HEK293 (cell line): Measurements from ENCODE around the gene AARSD1.

Source experiments
- FEZF1 ChIP-seq: fragments of 450-650 bp; formaldehyde crosslinking; IDR thresholded peaks from 2 replicates; pipeline ENCODE4 v1.5.1; 2016; ENCODE audit warnings: missing biosample characterization, missing genetic modification characterization
- HOXA7 ChIP-seq: sonication (generic); formaldehyde crosslinking; IDR thresholded peaks from 2 replicates; pipeline ENCODE4 v1.8.1; 2022; ENCODE audit warnings: missing genetic modification reagents, borderline replicate concordance
- MYNN ChIP-seq: fragments of 450-650 bp; formaldehyde crosslinking; IDR thresholded peaks from 2 replicates; pipeline ENCODE4 v1.5.1; 2016; ENCODE audit warnings: missing biosample characterization, missing genetic modification characterization, borderline replicate concordance
- ZNF155 ChIP-seq: fragments of 450-650 bp; formaldehyde crosslinking; IDR thresholded peaks from 2 replicates; pipeline ENCODE4 v1.5.1; 2016; ENCODE audit warnings: missing biosample characterization, missing genetic modification characterization
- ZNF221 ChIP-seq: fragments of 450-650 bp; formaldehyde crosslinking; IDR thresholded peaks from 2 replicates; pipeline ENCODE4 v1.5.1; 2017; ENCODE audit warnings: missing biosample characterization, missing genetic modification characterization, borderline replicate concordance
- ZNF23 ChIP-seq: fragments of 450-650 bp; formaldehyde crosslinking; IDR thresholded peaks from 2 replicates; pipeline ENCODE4 v1.5.1; 2016; ENCODE audit warnings: missing biosample characterization, missing genetic modification characterization, borderline replicate concordance
- ZNF302 ChIP-seq: fragments of 450-650 bp; formaldehyde crosslinking; IDR thresholded peaks from 2 replicates; pipeline ENCODE4 v1.5.1; 2016; ENCODE audit warnings: missing biosample characterization, missing genetic modification characterization, low read depth
- ZNF350 ChIP-seq: fragments of 450-650 bp; formaldehyde crosslinking; IDR thresholded peaks from 2 replicates; pipeline ENCODE4 v1.5.0; 2017; ENCODE audit warnings: missing biosample characterization, mild to moderate bottlenecking, missing genetic modification characterization
- ZNF391 ChIP-seq: fragments of 450-650 bp; formaldehyde crosslinking; IDR thresholded peaks from 2 replicates; pipeline ENCODE4 v1.5.1; 2016; ENCODE audit warnings: low read depth, missing biosample characterization, missing genetic modification characterization, borderline replicate concordance
- ZNF404 ChIP-seq: fragments of 450-650 bp; formaldehyde crosslinking; IDR thresholded peaks from 2 replicates; pipeline ENCODE4 v1.5.1; 2017; ENCODE audit warnings: missing biosample characterization, missing genetic modification characterization
- ZNF416 ChIP-seq: fragments of 450-650 bp; formaldehyde crosslinking; IDR thresholded peaks from 2 replicates; pipeline ENCODE4 v1.5.1; 2016; ENCODE audit warnings: missing biosample characterization, missing genetic modification characterization
- ZNF433 ChIP-seq: fragments of 450-650 bp; formaldehyde crosslinking; IDR thresholded peaks from 2 replicates; pipeline ENCODE4 v1.5.1; 2016; ENCODE audit warnings: missing biosample characterization, missing genetic modification characterization, low read depth
- ZNF473 ChIP-seq: fragments of 450-650 bp; formaldehyde crosslinking; IDR thresholded peaks from 2 replicates; pipeline ENCODE4 v1.5.1; 2017; ENCODE audit warnings: missing biosample characterization, missing genetic modification characterization
- ZNF514 ChIP-seq: fragments of 450-650 bp; formaldehyde crosslinking; IDR thresholded peaks from 2 replicates; pipeline ENCODE4 v1.5.1; 2016; ENCODE audit warnings: missing biosample characterization, missing genetic modification characterization
- ZNF621 ChIP-seq: fragments of 450-650 bp; formaldehyde crosslinking; IDR thresholded peaks from 2 replicates; pipeline ENCODE4 v1.5.1; 2017; ENCODE audit warnings: missing biosample characterization, missing genetic modification characterization
- ZNF768 ChIP-seq: fragments of 450-650 bp; formaldehyde crosslinking; IDR thresholded peaks from 2 replicates; pipeline ENCODE4 v1.5.1; 2018; ENCODE audit warnings: missing biosample characterization, mild to moderate bottlenecking, missing genetic modification characterization
- ZNF843 ChIP-seq: fragments of 450-650 bp; formaldehyde crosslinking; IDR thresholded peaks from 2 replicates; pipeline ENCODE4 v1.5.1; 2016; ENCODE audit warnings: missing biosample characterization, missing genetic modification characterization
- TF ChIP-seq, protein P1 (sequence below): fragments of 450-650 bp; formaldehyde crosslinking; IDR thresholded peaks from 2 replicates; pipeline ENCODE4 v1.5.1; 2017; ENCODE audit warnings: missing biosample characterization, missing genetic modification characterization
- TF ChIP-seq, protein P2 (sequence below): fragments of 450-650 bp; formaldehyde crosslinking; IDR thresholded peaks from 2 replicates; pipeline ENCODE4 v1.5.1; 2016; ENCODE audit warnings: missing biosample characterization, missing genetic modification characterization
- TF ChIP-seq, protein P3 (sequence below): fragments of 450-650 bp; formaldehyde crosslinking; IDR thresholded peaks from 2 replicates; pipeline ENCODE4 v1.5.1; 2016; ENCODE audit warnings: missing biosample characterization, missing genetic modification characterization
- TF ChIP-seq, protein P4 (sequence below): fragments of 450-650 bp; formaldehyde crosslinking; IDR thresholded peaks from 2 replicates; pipeline ENCODE4 v1.5.1; 2016; ENCODE audit warnings: missing biosample characterization, missing genetic modification characterization
- TF ChIP-seq, protein P5 (sequence below): fragments of 450-650 bp; formaldehyde crosslinking; IDR thresholded peaks from 2 replicates; pipeline ENCODE4 v1.5.1; 2016; ENCODE audit warnings: missing biosample characterization, missing genetic modification characterization
- TF ChIP-seq, protein P6 (sequence below): fragments of 450-650 bp; formaldehyde crosslinking; IDR thresholded peaks from 2 replicates; pipeline ENCODE4 v1.5.1; 2016; ENCODE audit warnings: missing biosample characterization, missing genetic modification characterization
- TF ChIP-seq, protein P7 (sequence below): fragments of 450-650 bp; formaldehyde crosslinking; IDR thresholded peaks from 2 replicates; pipeline ENCODE4 v1.5.1; 2016; ENCODE audit warnings: missing biosample characterization, missing genetic modification characterization
- TF ChIP-seq, protein P8 (sequence below): fragments of 450-650 bp; IDR thresholded peaks from 2 replicates; pipeline ENCODE4 v1.5.1; 2018; ENCODE audit warnings: missing biosample characterization, mild to moderate bottlenecking, missing genetic modification characterization

AARSD1 gene

DNA sequence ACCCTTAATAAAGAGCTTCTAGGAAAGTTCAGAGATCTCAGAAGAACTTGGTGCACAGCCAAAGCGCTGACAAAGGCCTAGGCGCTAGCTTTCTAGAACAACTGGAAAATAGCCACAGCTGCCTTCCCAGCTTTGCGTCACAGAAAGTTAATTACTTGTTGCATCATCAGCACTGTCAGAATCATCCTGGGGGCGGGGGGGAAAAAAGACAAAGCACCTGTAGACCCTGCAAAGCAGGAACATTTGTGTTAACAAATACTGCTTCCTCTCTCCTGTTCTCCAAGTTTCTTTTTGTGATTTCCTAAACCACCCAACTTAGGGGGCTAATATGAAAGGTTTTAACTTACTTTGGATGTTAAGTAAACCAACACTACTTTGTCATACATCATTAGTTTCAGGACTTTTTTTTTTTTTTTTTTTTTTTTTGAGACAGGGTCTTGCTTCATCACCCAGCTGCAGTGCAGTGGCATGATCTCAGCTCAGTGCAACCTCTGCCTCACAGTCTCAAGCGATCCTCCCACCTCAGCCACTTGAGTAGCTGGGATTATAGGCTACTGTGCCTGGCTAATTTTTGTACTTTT lies 4.8 kb upstream of the AARSD1 start (continued):
- TF ChIP-seq, protein P1, sequence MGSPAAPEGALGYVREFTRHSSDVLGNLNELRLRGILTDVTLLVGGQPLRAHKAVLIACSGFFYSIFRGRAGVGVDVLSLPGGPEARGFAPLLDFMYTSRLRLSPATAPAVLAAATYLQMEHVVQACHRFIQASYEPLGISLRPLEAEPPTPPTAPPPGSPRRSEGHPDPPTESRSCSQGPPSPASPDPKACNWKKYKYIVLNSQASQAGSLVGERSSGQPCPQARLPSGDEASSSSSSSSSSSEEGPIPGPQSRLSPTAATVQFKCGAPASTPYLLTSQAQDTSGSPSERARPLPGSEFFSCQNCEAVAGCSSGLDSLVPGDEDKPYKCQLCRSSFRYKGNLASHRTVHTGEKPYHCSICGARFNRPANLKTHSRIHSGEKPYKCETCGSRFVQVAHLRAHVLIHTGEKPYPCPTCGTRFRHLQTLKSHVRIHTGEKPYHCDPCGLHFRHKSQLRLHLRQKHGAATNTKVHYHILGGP (tag by site-specific recombination): peak; percentile 91
- TF ChIP-seq ZNF404 (tag by site-specific recombination) (no peak), FEZF1 (tag by site-specific recombination) (no peak), MYNN (tag by site-specific recombination) (no peak), ZNF433 (tag by site-specific recombination) (no peak), ZNF391 (tag by site-specific recombination) (no peak), HOXA7 (no peak), ZNF302 (tag by site-specific recombination) (no peak), ZNF23 (tag by site-specific recombination) (no peak), ZNF843 (tag by site-specific recombination) (no peak), ZNF621 (tag by site-specific recombination) (no peak), ZNF350 (tag by site-specific recombination) (no peak), ZNF768 (tag by site-specific recombination) (0 out of 2 replicates have a peak, but pooled peaks have one; percentile 36), ZNF473 (no peak), ZNF155 (tag by site-specific recombination) (no peak), ZNF416 (no peak), ZNF221 (no peak), ZNF514 (no peak)
- TF ChIP-seq, protein P2, sequence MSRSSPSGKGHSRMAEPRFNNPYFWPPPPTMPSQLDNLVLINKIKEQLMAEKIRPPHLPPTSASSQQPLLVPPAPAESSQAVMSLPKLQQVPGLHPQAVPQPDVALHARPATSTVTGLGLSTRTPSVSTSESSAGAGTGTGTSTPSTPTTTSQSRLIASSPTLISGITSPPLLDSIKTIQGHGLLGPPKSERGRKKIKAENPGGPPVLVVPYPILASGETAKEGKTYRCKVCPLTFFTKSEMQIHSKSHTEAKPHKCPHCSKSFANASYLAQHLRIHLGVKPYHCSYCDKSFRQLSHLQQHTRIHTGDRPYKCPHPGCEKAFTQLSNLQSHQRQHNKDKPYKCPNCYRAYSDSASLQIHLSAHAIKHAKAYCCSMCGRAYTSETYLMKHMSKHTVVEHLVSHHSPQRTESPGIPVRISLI (tag by site-specific recombination): peak; percentile 98
- TF ChIP-seq, protein P3, sequence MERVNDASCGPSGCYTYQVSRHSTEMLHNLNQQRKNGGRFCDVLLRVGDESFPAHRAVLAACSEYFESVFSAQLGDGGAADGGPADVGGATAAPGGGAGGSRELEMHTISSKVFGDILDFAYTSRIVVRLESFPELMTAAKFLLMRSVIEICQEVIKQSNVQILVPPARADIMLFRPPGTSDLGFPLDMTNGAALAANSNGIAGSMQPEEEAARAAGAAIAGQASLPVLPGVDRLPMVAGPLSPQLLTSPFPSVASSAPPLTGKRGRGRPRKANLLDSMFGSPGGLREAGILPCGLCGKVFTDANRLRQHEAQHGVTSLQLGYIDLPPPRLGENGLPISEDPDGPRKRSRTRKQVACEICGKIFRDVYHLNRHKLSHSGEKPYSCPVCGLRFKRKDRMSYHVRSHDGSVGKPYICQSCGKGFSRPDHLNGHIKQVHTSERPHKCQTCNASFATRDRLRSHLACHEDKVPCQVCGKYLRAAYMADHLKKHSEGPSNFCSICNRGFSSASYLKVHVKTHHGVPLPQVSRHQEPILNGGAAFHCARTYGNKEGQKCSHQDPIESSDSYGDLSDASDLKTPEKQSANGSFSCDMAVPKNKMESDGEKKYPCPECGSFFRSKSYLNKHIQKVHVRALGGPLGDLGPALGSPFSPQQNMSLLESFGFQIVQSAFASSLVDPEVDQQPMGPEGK (tag by site-specific recombination): peak; percentile 83
- TF ChIP-seq, protein P4, sequence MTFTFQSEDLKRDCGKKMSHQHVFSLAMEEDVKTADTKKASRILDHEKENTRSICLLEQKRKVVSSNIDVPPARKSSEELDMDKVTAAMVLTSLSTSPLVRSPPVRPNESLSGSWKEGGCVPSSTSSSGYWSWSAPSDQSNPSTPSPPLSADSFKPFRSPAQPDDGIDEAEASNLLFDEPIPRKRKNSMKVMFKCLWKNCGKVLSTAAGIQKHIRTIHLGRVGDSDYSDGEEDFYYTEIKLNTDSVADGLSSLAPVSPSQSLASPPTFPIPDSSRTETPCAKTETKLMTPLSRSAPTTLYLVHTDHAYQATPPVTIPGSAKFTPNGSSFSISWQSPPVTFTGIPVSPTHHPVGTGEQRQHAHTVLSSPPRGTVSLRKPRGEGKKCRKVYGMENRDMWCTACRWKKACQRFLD (tag by site-specific recombination): no peak
- TF ChIP-seq, protein P5, sequence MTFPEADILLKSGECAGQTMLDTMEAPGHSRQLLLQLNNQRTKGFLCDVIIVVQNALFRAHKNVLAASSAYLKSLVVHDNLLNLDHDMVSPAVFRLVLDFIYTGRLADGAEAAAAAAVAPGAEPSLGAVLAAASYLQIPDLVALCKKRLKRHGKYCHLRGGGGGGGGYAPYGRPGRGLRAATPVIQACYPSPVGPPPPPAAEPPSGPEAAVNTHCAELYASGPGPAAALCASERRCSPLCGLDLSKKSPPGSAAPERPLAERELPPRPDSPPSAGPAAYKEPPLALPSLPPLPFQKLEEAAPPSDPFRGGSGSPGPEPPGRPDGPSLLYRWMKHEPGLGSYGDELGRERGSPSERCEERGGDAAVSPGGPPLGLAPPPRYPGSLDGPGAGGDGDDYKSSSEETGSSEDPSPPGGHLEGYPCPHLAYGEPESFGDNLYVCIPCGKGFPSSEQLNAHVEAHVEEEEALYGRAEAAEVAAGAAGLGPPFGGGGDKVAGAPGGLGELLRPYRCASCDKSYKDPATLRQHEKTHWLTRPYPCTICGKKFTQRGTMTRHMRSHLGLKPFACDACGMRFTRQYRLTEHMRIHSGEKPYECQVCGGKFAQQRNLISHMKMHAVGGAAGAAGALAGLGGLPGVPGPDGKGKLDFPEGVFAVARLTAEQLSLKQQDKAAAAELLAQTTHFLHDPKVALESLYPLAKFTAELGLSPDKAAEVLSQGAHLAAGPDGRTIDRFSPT: no peak
- TF ChIP-seq, protein P6, sequence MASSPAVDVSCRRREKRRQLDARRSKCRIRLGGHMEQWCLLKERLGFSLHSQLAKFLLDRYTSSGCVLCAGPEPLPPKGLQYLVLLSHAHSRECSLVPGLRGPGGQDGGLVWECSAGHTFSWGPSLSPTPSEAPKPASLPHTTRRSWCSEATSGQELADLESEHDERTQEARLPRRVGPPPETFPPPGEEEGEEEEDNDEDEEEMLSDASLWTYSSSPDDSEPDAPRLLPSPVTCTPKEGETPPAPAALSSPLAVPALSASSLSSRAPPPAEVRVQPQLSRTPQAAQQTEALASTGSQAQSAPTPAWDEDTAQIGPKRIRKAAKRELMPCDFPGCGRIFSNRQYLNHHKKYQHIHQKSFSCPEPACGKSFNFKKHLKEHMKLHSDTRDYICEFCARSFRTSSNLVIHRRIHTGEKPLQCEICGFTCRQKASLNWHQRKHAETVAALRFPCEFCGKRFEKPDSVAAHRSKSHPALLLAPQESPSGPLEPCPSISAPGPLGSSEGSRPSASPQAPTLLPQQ (tag by site-specific recombination): 0 out of 2 replicates have a peak, but pooled peaks have one; percentile 30
- TF ChIP-seq, protein P7, sequence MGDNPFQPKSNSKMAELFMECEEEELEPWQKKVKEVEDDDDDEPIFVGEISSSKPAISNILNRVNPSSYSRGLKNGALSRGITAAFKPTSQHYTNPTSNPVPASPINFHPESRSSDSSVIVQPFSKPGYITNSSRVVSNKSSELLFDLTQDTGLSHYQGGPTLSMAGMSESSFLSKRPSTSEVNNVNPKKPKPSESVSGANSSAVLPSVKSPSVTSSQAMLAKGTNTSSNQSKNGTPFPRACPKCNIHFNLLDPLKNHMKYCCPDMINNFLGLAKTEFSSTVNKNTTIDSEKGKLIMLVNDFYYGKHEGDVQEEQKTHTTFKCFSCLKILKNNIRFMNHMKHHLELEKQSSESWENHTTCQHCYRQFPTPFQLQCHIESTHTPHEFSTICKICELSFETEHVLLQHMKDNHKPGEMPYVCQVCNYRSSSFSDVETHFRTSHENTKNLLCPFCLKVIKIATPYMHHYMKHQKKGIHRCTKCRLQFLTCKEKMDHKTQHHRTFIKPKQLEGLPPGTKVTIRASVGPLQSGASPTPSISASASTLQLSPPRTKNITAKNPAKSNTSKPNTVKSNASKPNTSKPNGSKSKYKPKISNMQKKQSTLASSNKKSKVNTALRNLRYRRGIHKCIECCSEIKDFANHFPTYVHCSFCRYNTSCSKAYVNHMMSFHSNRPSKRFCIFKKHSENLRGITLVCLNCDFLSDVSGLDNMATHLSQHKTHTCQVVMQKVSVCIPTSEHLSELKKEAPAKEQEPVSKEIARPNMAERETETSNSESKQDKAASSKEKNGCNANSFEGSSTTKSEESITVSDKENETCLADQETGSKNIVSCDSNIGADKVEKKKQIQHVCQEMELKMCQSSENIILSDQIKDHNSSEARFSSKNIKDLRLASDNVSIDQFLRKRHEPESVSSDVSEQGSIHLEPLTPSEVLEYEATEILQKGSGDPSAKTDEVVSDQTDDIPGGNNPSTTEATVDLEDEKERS (tag by site-specific recombination): no peak
- TF ChIP-seq, protein P8, sequence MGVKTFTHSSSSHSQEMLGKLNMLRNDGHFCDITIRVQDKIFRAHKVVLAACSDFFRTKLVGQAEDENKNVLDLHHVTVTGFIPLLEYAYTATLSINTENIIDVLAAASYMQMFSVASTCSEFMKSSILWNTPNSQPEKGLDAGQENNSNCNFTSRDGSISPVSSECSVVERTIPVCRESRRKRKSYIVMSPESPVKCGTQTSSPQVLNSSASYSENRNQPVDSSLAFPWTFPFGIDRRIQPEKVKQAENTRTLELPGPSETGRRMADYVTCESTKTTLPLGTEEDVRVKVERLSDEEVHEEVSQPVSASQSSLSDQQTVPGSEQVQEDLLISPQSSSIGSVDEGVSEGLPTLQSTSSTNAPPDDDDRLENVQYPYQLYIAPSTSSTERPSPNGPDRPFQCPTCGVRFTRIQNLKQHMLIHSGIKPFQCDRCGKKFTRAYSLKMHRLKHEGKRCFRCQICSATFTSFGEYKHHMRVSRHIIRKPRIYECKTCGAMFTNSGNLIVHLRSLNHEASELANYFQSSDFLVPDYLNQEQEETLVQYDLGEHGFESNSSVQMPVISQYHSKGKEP (tag by site-specific recombination): no peak
